Measurements from ENCODE around the gene INCA1. TPM values are rescaled to one million over a fixed set of nuclear protein-coding genes. Genes with fewer than 3 reads are reported as not detected.

Gene INCA1
- total and polyA plus RNA-seq, 2 of the 13 experiments (the other 11 are each of a cell fraction or from before 2014, with no cell fraction given), result 0.93 to 2.6 TPM

DNA sequence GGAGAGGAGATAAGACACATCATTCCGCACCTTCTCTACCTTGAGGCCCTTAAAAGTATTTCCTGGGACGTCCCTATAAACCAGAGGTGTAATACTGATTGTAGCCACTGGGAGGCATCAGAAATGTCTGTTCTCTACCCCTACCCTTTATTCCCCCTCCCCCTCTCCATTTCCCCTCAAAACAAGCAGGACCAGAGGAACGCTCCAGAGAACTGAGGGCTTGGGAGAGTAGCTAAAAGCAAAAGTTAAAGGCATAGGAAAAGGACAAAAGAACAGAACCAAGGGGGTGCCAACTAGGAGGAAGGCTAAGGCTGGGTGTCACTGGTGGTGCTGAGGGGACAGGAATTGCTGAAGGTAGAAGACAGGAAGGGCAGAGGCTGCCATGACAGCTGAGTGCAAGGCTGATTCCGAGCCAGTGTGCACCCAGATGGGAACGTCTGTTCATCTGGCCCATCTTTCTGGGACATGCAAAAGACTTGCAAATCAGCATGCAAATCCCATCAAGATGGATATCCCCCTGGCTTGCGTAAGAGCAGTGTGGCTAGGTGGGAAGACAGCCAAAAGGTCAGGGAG is 16.6 kb downstream of the INCA1 start (continued):
- TF ChIP-seq, protein P1, sequence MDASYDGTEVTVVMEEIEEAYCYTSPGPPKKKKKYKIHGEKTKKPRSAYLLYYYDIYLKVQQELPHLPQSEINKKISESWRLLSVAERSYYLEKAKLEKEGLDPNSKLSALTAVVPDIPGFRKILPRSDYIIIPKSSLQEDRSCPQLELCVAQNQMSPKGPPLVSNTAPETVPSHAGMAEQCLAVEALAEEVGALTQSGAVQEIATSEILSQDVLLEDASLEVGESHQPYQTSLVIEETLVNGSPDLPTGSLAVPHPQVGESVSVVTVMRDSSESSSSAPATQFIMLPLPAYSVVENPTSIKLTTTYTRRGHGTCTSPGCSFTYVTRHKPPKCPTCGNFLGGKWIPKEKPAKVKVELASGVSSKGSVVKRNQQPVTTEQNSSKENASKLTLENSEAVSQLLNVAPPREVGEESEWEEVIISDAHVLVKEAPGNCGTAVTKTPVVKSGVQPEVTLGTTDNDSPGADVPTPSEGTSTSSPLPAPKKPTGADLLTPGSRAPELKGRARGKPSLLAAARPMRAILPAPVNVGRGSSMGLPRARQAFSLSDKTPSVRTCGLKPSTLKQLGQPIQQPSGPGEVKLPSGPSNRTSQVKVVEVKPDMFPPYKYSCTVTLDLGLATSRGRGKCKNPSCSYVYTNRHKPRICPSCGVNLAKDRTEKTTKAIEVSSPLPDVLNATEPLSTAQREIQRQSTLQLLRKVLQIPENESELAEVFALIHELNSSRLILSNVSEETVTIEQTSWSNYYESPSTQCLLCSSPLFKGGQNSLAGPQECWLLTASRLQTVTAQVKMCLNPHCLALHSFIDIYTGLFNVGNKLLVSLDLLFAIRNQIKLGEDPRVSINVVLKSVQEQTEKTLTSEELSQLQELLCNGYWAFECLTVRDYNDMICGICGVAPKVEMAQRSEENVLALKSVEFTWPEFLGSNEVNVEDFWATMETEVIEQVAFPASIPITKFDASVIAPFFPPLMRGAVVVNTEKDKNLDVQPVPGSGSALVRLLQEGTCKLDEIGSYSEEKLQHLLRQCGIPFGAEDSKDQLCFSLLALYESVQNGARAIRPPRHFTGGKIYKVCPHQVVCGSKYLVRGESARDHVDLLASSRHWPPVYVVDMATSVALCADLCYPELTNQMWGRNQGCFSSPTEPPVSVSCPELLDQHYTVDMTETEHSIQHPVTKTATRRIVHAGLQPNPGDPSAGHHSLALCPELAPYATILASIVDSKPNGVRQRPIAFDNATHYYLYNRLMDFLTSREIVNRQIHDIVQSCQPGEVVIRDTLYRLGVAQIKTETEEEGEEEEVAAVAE (CRISPR knock-in tag; IDR thresholded peaks at IDR 0.05; ENCODE audit: borderline replicate concordance), result no peak
- no peak for TF ChIP-seq ZNF234 (CRISPR knock-in tag; conservative IDR thresholded peaks at IDR 0.05)
- no peak for TF ChIP-seq ZNF382 (CRISPR knock-in tag; IDR thresholded peaks at IDR 0.05; ENCODE audit: borderline replicate concordance)
- no peak for TF ChIP-seq POLR2G (IDR thresholded peaks at IDR 0.05; ENCODE audit: low read depth, low read length)
- no peak for TF ChIP-seq POLR2AphosphoS2 (IDR thresholded peaks at IDR 0.05; ENCODE audit: low read depth, low read length)
- TF ChIP-seq ZNF446 (CRISPR knock-in tag; IDR thresholded peaks at IDR 0.05), result no peak
- TF ChIP-seq ZNF329 (CRISPR knock-in tag; IDR thresholded peaks at IDR 0.05; ENCODE audit: low read depth), result no peak
- no peak for TF ChIP-seq ZFP62 (CRISPR knock-in tag; IDR thresholded peaks at IDR 0.05)
- TF ChIP-seq, protein P2, sequence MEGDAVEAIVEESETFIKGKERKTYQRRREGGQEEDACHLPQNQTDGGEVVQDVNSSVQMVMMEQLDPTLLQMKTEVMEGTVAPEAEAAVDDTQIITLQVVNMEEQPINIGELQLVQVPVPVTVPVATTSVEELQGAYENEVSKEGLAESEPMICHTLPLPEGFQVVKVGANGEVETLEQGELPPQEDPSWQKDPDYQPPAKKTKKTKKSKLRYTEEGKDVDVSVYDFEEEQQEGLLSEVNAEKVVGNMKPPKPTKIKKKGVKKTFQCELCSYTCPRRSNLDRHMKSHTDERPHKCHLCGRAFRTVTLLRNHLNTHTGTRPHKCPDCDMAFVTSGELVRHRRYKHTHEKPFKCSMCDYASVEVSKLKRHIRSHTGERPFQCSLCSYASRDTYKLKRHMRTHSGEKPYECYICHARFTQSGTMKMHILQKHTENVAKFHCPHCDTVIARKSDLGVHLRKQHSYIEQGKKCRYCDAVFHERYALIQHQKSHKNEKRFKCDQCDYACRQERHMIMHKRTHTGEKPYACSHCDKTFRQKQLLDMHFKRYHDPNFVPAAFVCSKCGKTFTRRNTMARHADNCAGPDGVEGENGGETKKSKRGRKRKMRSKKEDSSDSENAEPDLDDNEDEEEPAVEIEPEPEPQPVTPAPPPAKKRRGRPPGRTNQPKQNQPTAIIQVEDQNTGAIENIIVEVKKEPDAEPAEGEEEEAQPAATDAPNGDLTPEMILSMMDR (CRISPR knock-in tag; IDR thresholded peaks at IDR 0.05), result peak; percentile 75
- TF ChIP-seq ZNF160 (CRISPR knock-in tag; IDR thresholded peaks at IDR 0.05), result no peak
- no peak for TF ChIP-seq TCF7L2 (IDR thresholded peaks at IDR 0.05; ENCODE audit: low read depth, low read length)
- no peak for TF ChIP-seq SKI (IDR thresholded peaks at IDR 0.05; ENCODE audit: partially characterized antibody)
- no peak for TF ChIP-seq MTA3 (CRISPR knock-in tag; IDR thresholded peaks at IDR 0.05)
- TF ChIP-seq MAZ (IDR thresholded peaks at IDR 0.05; ENCODE audit: borderline replicate concordance, low read depth, low read length), result no peak
- TF ChIP-seq MAZ (CRISPR knock-in tag; IDR thresholded peaks at IDR 0.05; ENCODE audit: low read depth), result no peak
- TF ChIP-seq, protein P3, sequence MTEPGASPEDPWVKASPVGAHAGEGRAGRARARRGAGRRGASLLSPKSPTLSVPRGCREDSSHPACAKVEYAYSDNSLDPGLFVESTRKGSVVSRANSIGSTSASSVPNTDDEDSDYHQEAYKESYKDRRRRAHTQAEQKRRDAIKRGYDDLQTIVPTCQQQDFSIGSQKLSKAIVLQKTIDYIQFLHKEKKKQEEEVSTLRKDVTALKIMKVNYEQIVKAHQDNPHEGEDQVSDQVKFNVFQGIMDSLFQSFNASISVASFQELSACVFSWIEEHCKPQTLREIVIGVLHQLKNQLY (CRISPR knock-in tag; IDR thresholded peaks at IDR 0.05), result no peak
- no peak for TF ChIP-seq ZNF3 (CRISPR knock-in tag; IDR thresholded peaks at IDR 0.05)
- 0 out of 2 replicates have a peak, but pooled peaks have one; percentile 26 for TF ChIP-seq ZNF331 (CRISPR knock-in tag; IDR thresholded peaks at IDR 0.05)
- TF ChIP-seq ZNF607 (CRISPR knock-in tag; IDR thresholded peaks at IDR 0.05; ENCODE audit: borderline replicate concordance), result no peak
- TF ChIP-seq ATAD3A (CRISPR knock-in tag; IDR thresholded peaks at IDR 0.05), result no peak
- no peak for TF ChIP-seq ZNF501 (CRISPR knock-in tag; IDR thresholded peaks at IDR 0.05)
- TF ChIP-seq SIN3A (IDR thresholded peaks at IDR 0.05; ENCODE audit: borderline replicate concordance, low read depth, low read length), result no peak
- no peak for TF ChIP-seq ELF4 (CRISPR knock-in tag; IDR thresholded peaks at IDR 0.05; ENCODE audit: borderline replicate concordance)
- peak; percentile 31; the same call in 1 of the 2 replicates for TF ChIP-seq YEATS2 (CRISPR knock-in tag; IDR thresholded peaks at IDR 0.05; ENCODE audit: borderline replicate concordance)
- no peak for TF ChIP-seq ZNF264 (CRISPR knock-in tag; IDR thresholded peaks at IDR 0.05)
- TF ChIP-seq, protein P4, sequence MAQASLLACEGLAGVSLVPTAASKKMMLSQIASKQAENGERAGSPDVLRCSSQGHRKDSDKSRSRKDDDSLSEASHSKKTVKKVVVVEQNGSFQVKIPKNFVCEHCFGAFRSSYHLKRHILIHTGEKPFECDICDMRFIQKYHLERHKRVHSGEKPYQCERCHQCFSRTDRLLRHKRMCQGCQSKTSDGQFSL (CRISPR knock-in tag; IDR thresholded peaks at IDR 0.05), result no peak

Data from HepG2 (cell line).